IMR-90 (cell line): ENCODE measurements around the gene PITPNM1. TPM values are rescaled to one million over a fixed set of nuclear protein-coding genes. Genes with fewer than 3 reads are reported as not detected.

ENCODE experiments used
- ATAC-seq: fragments of 200-7000 bp; cut with Tn5 transposase; 2 replicates; pipeline ENCODE4 v1.9.1; 2020; ENCODE audit warnings: low read depth, mild to moderate bottlenecking, moderate library complexity
- BruUV-seq: library from RNA; stranded (reverse); fragments of 400-500 nt; replicated peaks from 2 replicates; lab custom pipeline; 2021; lab: Mats Ljungman, UMichigan
- CTCF ChIA-PET: fragments of 300-600 bp; formaldehyde crosslinking; extraction: SDS; loops from one replicate; lab custom pipeline; 2021; ENCODE audit warnings: antibody characterized with exemption; lab: Yijun Ruan, JAX
- POLR2A ChIA-PET: fragments of 300-600 bp; sonication (Branson Sonifier 250); formaldehyde crosslinking; loops from one replicate; lab custom pipeline; 2022; ENCODE audit warnings: antibody characterized with exemption; ENCODE audit not compliant: unreplicated experiment; lab: Charles Lee
- DNase-seq: peaks from one replicate; pipeline ENCODE4 v3.0.0; 2013
- H2AFZ ChIP-seq: replicated peaks from 2 replicates; pipeline ENCODE3; 2013; ENCODE audit warnings: low read length, mild to moderate bottlenecking; ENCODE audit not compliant: poor library complexity
- H2AK5ac ChIP-seq: 2 replicates; pipeline ENCODE4 v1.6.1; 2013; ENCODE audit warnings: low read depth, low read length, inconsistent platforms
- H2AK9ac ChIP-seq: replicated peaks from 2 replicates; pipeline ENCODE3; 2013; ENCODE audit warnings: mild to moderate bottlenecking, low read depth, low read length, moderate library complexity; ENCODE audit not compliant: poor library complexity
- H2BK120ac ChIP-seq: 2 replicates; pipeline ENCODE4 v1.6.1; 2013; ENCODE audit warnings: low read depth, low read length, inconsistent platforms
- H2BK15ac ChIP-seq: 3 replicates; pipeline ENCODE4 v1.6.1; 2013; ENCODE audit warnings: low read depth, low read length, inconsistent platforms
- H2BK20ac ChIP-seq: 2 replicates; pipeline ENCODE4 v1.6.1; 2013; ENCODE audit warnings: low read depth, mild to moderate bottlenecking, inconsistent platforms, low read length, moderate library complexity
- H2BK5ac ChIP-seq: 2 replicates; pipeline ENCODE4 v1.6.1; 2013; ENCODE audit warnings: mild to moderate bottlenecking, low read depth, low read length, inconsistent platforms; ENCODE audit not compliant: poor library complexity, severe bottlenecking
- H3K14ac ChIP-seq: replicated peaks from 2 replicates; pipeline ENCODE4 v1.6.1; 2013; ENCODE audit warnings: low read depth, low read length, inconsistent platforms
- H3K18ac ChIP-seq: 2 replicates; pipeline ENCODE4 v1.6.1; 2013; ENCODE audit warnings: low read depth, low read length, control low read depth
- H3K23ac ChIP-seq: 2 replicates; pipeline ENCODE4 v1.6.1; 2013; ENCODE audit warnings: low read depth, low read length, inconsistent platforms
- H3K27ac ChIP-seq: 2 replicates; pipeline ENCODE4 v1.5.1; 2013; ENCODE audit warnings: mild to moderate bottlenecking, control low read depth, low read length; ENCODE audit not compliant: insufficient read depth
- H3K27me3 ChIP-seq: 2 replicates; pipeline ENCODE4 v1.6.1; 2013; ENCODE audit warnings: low read length; ENCODE audit not compliant: control insufficient read depth, insufficient read depth
- H3K36me3 ChIP-seq: 2 replicates; pipeline ENCODE4 v1.6.1; 2013; ENCODE audit warnings: low read length, mixed read lengths; ENCODE audit not compliant: control insufficient read depth, insufficient read depth
- H3K4ac ChIP-seq: 2 replicates; pipeline ENCODE4 v1.6.1; 2013; ENCODE audit warnings: low read depth, low read length, inconsistent platforms
- H3K4me1 ChIP-seq: 2 replicates; pipeline ENCODE4 v1.6.1; 2013; ENCODE audit warnings: low read length, mixed read lengths; ENCODE audit not compliant: control insufficient read depth, insufficient read depth
- H3K4me2 ChIP-seq: 2 replicates; pipeline ENCODE4 v1.6.1; 2013; ENCODE audit warnings: low read depth, mild to moderate bottlenecking, control low read depth, low read length, moderate library complexity
- H3K4me3 ChIP-seq: 2 replicates; pipeline ENCODE4 v1.5.1; 2013; ENCODE audit warnings: low read depth, mild to moderate bottlenecking, control low read depth, low read length, moderate library complexity; ENCODE audit not compliant: insufficient read depth
- H3K56ac ChIP-seq: 2 replicates; pipeline ENCODE4 v1.6.1; 2013; ENCODE audit warnings: low read length, inconsistent platforms; ENCODE audit not compliant: insufficient read depth; ENCODE audit errors: extremely low read depth
- H3K79me1 ChIP-seq, 2 experiments: 2 replicates each; pipeline ENCODE4 v1.6.1; 2013; ENCODE audit warnings: low read length in 2 of 2, inconsistent platforms in 1 of 2, low read depth in 1 of 2
- H3K9ac ChIP-seq: 2 replicates; pipeline ENCODE4 v1.6.1; 2013; ENCODE audit warnings: low read depth, low read length, control low read depth
- H3K9me1 ChIP-seq: 2 replicates; pipeline ENCODE4 v1.6.1; 2013; ENCODE audit warnings: low read length, inconsistent platforms; ENCODE audit not compliant: insufficient read depth
- H3K9me3 ChIP-seq: 2 replicates; pipeline ENCODE4 v1.6.1; 2013; ENCODE audit warnings: low read length; ENCODE audit not compliant: control insufficient read depth, insufficient read depth
- H4K20me1 ChIP-seq: 2 replicates; pipeline ENCODE4 v1.6.1; 2013; ENCODE audit warnings: low read length, inconsistent platforms; ENCODE audit not compliant: insufficient read depth
- H4K5ac ChIP-seq: 2 replicates; pipeline ENCODE4 v1.6.1; 2013; ENCODE audit warnings: mild to moderate bottlenecking, low read depth, low read length, control low read depth
- H4K8ac ChIP-seq, 2 experiments: 2 replicates each; pipeline ENCODE4 v1.6.1; 2013; ENCODE audit warnings: low read depth in 2 of 2, low read length in 2 of 2, control low read depth in 1 of 2, inconsistent platforms in 1 of 2
- H4K91ac ChIP-seq: 2 replicates; pipeline ENCODE4 v1.6.1; 2013; ENCODE audit warnings: low read depth, low read length, inconsistent platforms; ENCODE audit not compliant: insufficient read depth
- MAZ ChIP-seq: IDR thresholded peaks from 2 replicates; pipeline ENCODE4 v1.6.1; 2012; ENCODE audit warnings: low read depth, mild to moderate bottlenecking, low read length, improper control_type of control experiment, moderate library complexity, borderline replicate concordance
- NFE2L2 ChIP-seq: fragments of 150-350 bp; IDR thresholded peaks from 2 replicates; pipeline ENCODE4 v1.6.1; 2016; ENCODE audit warnings: low read depth, mild to moderate bottlenecking, low read length
- SMC3 ChIP-seq: fragments of 150-350 bp; IDR thresholded peaks from 2 replicates; pipeline ENCODE4 v1.6.1; 2016; ENCODE audit warnings: low read depth, mild to moderate bottlenecking, antibody characterized with exemption, low read length, moderate library complexity
- WGBS, 2 experiments: methylation state at CpG; one replicate each; pipeline versions ENCODE4 v1.1.5 to v1.1.7; 2013; ENCODE audit warnings: missing lambda C conversion rate in 2 of 2; ENCODE audit not compliant: insufficient read length in 1 of 2; ENCODE audit errors: extremely low coverage in 2 of 2; 5-methylcytosine and 5-hydroxymethylcytosine counted together
- dilution Hi-C: fragments of 300-500 bp; cut with HindIII; formaldehyde crosslinking; loops from one replicate; pipeline ENCODE4 v1.14.3; 2018; ENCODE audit warnings: low sequenced_read_pairs; ENCODE audit not compliant: unreplicated experiment
- in situ Hi-C: fragments of 300-500 bp; cut with MboI; formaldehyde crosslinking; loops from 3 replicates; pipeline ENCODE4 v1.14.3; 2019; ENCODE audit warnings: low sequenced_read_pairs, inconsistent platforms, mixed read lengths
- intact Hi-C: fragments of 100-400 bp; cut with micrococcal nuclease; formaldehyde crosslinking; loops from 2 replicates; pipeline ENCODE4 v1.10.0; 2022
- polyA plus RNA-seq, 3 experiments: library from polyadenylated mRNA; depleted of rRNA; stranded (reverse); fragments of >200 nt; gene quantifications; 2 replicates each; pipeline ENCODE4 v1.2.3, GENCODE V29; 2012; ENCODE audit warnings: low replicate concordance in 1 of 3
- total RNA-seq: library from RNA; depleted of rRNA; stranded (reverse); fragments of >200 nt; gene quantifications from 2 replicates; pipeline ENCODE4 v1.2.3, GENCODE V29; 2012

PITPNM1 gene
- total and polyA plus RNA-seq, 2 of the 4 experiments (the other 2 are of a cell fraction): 5.0 to 15.4 TPM

DNA sequence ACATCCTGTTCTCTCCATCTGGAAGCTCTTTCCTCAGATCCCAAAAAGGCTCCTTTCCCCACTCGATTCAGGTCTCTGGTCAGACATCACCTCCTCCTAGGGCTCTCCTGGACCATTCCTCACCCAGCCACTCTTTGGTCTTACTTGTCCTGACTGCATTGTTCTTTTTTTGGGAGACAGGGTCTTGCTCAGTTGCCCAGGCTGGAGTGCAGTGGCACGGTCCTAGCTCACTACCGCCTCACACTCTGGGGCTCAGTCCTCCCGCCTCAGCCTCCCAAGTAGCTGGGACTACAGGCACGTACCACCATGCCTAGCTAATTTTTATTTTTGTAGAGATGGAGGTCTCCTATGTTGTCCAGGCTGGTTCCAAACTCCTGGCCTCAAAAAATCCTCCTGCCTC is 59.6 kb downstream of the PITPNM1 start:
- Histone ChIP-seq H2BK5ac (no peak overlapping the region), H2BK20ac (no peak overlapping the region), H2BK15ac (no peak overlapping the region), H3K23ac (no peak overlapping the region), H3K56ac (no peak overlapping the region), H4K8ac (no peak overlapping the region), H3K14ac (no peak overlapping the region), H3K9me3 (no peaks in the 10 kb centered on the region), H3K9ac (no peak overlapping the region), H2BK120ac (no peak overlapping the region), H3K79me1 (peaks cover 8 to 22% of the 10 kb centered on the region in 2 experiments), H3K4me3 (no peak overlapping the region), H3K9me1 (peaks cover 8% of the 10 kb centered on the region; the same call in 1 of the 2 replicates), H3K4ac (no peak overlapping the region), H3K4me1 (peaks cover 3% of the 10 kb centered on the region; the same call in 1 of the 2 replicates), H4K91ac (no peak overlapping the region), H2AFZ (no peak overlapping the region), H4K20me1 (peaks cover 8% of the 10 kb centered on the region; the same call in 1 of the 2 replicates), H3K18ac (no peak overlapping the region), H4K5ac (no peak overlapping the region), H3K36me3 (peaks cover 13% of the 10 kb centered on the region; the same call in 1 of the 2 replicates), H3K27ac (no peak overlapping the region), H3K27me3 (peaks cover 4% of the 10 kb centered on the region; the same call in 1 of the 2 replicates), H2AK9ac (no peak overlapping the region), H3K4me2 (no peak overlapping the region), H2AK5ac (no peak overlapping the region)
- ChIA-PET POLR2A (no interaction called here), CTCF (no interaction called here)
- BruUV-seq: no TSS peak
- intact Hi-C loops (no loop called here), in situ Hi-C loops (no loop called here), dilution Hi-C loops (no loop called here)
- TF ChIP-seq SMC3 (no peak), MAZ (no peak), NFE2L2 (no peak)
- no CpG with 5 or more reads among the region's 5 CpGs for WGBS, 2 experiments
- DNase-seq (no peak), ATAC-seq (no peak)
